K562 (cell line): ENCODE results near the gene SPEF1. TPM values are rescaled to one million over a fixed set of nuclear protein-coding genes. Genes with fewer than 3 reads are reported as not detected.
A peak's percentile ranks its signal among the peaks of the same experiment; 100 is the strongest.

Experiments
- ATAC-seq: fragments of 200-7000 bp; cut with Tn5 transposase; 3 replicates; pipeline ENCODE4 v1.9.1; 2020; ENCODE audit warnings: moderate library complexity
- Bru-seq: library from RNA; stranded (reverse); fragments of 400-500 nt; gene quantifications from one replicate; lab custom pipeline; 2021; lab: Mats Ljungman, UMichigan
- BruChase-seq, 2 experiments: library from RNA; stranded (reverse); fragments of 400-500 nt; gene quantifications; one replicate each; lab custom pipeline; 2021; lab: Mats Ljungman, UMichigan
- BruUV-seq: library from RNA; stranded (reverse); fragments of 400-500 nt; replicated peaks from 2 replicates; lab custom pipeline; 2021; lab: Mats Ljungman, UMichigan
- CTCF ChIA-PET: fragments of 300-600 bp; formaldehyde crosslinking; extraction: SDS; loops from one replicate; lab custom pipeline; 2021; ENCODE audit warnings: low intra/inter-chr PET ratio; lab: Yijun Ruan, JAX
- POLR2A ChIA-PET: fragments of 300-600, 350-650 bp; sonication (Branson Sonifier 250); formaldehyde crosslinking; extraction: SDS; loops from one replicate; lab custom pipeline; 2021; ENCODE audit warnings: antibody characterized with exemption, inconsistent platforms; lab: Yijun Ruan, JAX
- DNase-seq, 4 experiments: peaks; one replicate each; pipeline versions ENCODE4 v3.0.0 to v3.0.0-alpha.2; 2011 to 2018; ENCODE audit warnings: low spot score in 3 of 4, mixed read lengths in 3 of 4; ENCODE audit errors: extremely low read depth in 1 of 4
- FAIRE-seq: peaks from 2 replicates; lab custom pipeline; 2011; peaks lifted over from hg19 to GRCh38; lab: Jason Lieb, UNC
- H2AFZ ChIP-seq: 2 replicates; pipeline ENCODE4 v1.6.0; 2011; ENCODE audit warnings: low read depth, low read length, control low read depth, inconsistent platforms
- H3K27ac ChIP-seq: fragments of 200-600 bp; 3 replicates; pipeline ENCODE4 v1.8.0; 2011; ENCODE audit warnings: low read depth, mild to moderate bottlenecking, control low read depth, inconsistent platforms, low read length, moderate library complexity, mixed read lengths; ENCODE audit errors: extremely low read depth
- H3K27me3 ChIP-seq, 2 experiments: fragments of 300-600 bp in 1 of 2; 2 replicates in 1 of 2; 3 replicates in 1 of 2; pipeline versions ENCODE4 v1.6.0 to v1.8.0; 2011; ENCODE audit warnings: inconsistent platforms in 2 of 2, low read length in 2 of 2, mild to moderate bottlenecking in 1 of 2, mixed read lengths in 1 of 2, moderate library complexity in 1 of 2; ENCODE audit not compliant: control insufficient read depth in 2 of 2, insufficient read depth in 2 of 2
- H3K36me3 ChIP-seq: fragments of 300-600 bp; 3 replicates; pipeline ENCODE4 v1.8.0; 2011; ENCODE audit warnings: mild to moderate bottlenecking, low read length, inconsistent platforms; ENCODE audit not compliant: control insufficient read depth, insufficient read depth
- H3K4me1 ChIP-seq, 2 experiments: fragments of 200-600 bp in 1 of 2; replicated peaks in 1 of 2; 2 replicates in 1 of 2; 3 replicates in 1 of 2; pipeline versions ENCODE4 v1.5.1 to v1.8.0; 2011; ENCODE audit warnings: inconsistent platforms in 2 of 2, low read length in 2 of 2, mild to moderate bottlenecking in 1 of 2, mixed read lengths in 1 of 2, moderate library complexity in 1 of 2; ENCODE audit not compliant: control insufficient read depth in 2 of 2, insufficient read depth in 2 of 2
- H3K4me2 ChIP-seq: 2 replicates; pipeline ENCODE4 v1.6.1; 2011; ENCODE audit warnings: low read length, control low read depth, inconsistent platforms, mixed read lengths; ENCODE audit not compliant: insufficient read depth
- H3K4me3 ChIP-seq: fragments of 200-600 bp; sonication (generic), shearing (Covaris generic); 2 replicates; pipeline ENCODE4 v1.5.1; 2016; ENCODE audit warnings: control low read depth, inconsistent platforms
- H3K79me2 ChIP-seq: fragments of 200-600 bp; 3 replicates; pipeline ENCODE4 v1.8.0; 2011; ENCODE audit warnings: low read length, inconsistent platforms; ENCODE audit not compliant: control insufficient read depth, insufficient read depth
- H3K9ac ChIP-seq, 2 experiments: 2 replicates each; pipeline versions ENCODE4 v1.6.0 to v1.6.1; 2011; ENCODE audit warnings: low read depth in 2 of 2, low read length in 2 of 2, control low read depth in 1 of 2, inconsistent platforms in 1 of 2, mild to moderate bottlenecking in 1 of 2, mixed read lengths in 1 of 2; ENCODE audit not compliant: insufficient read depth in 1 of 2
- H3K9me1 ChIP-seq: one replicate; pipeline ENCODE4 v1.6.0; 2011; ENCODE audit warnings: inconsistent platforms, mild to moderate bottlenecking, low read length, moderate library complexity; ENCODE audit not compliant: control insufficient read depth, insufficient read depth
- H3K9me3 ChIP-seq: replicated peaks from 2 replicates; pipeline ENCODE4 v1.5.1; 2011; ENCODE audit warnings: low read depth, low read length, inconsistent platforms; ENCODE audit not compliant: control insufficient read depth, insufficient read depth
- H4K20me1 ChIP-seq: replicated peaks from 2 replicates; pipeline ENCODE4 v1.6.1; 2011; ENCODE audit warnings: low read length, inconsistent platforms, mixed read lengths; ENCODE audit not compliant: control insufficient read depth, insufficient read depth
- BRF1 ChIP-seq: IDR thresholded peaks from 3 replicates; pipeline ENCODE4 v1.6.1; 2011; ENCODE audit warnings: borderline replicate concordance, mild to moderate bottlenecking; ENCODE audit not compliant: insufficient read length; ENCODE audit errors: extremely low read depth
- MCM7 ChIP-seq, 2 experiments: fragments of 450-650 bp; IDR thresholded peaks; 2 replicates each; pipeline ENCODE4 v1.6.1; 2016 to 2018
- MIER1 ChIP-seq: fragments of 450-650 bp; IDR thresholded peaks from 2 replicates; pipeline ENCODE4 v1.6.1; 2016; ENCODE audit warnings: antibody characterized with exemption, mild to moderate bottlenecking, low read depth
- MYNN ChIP-seq, 2 experiments: sonication (generic); formaldehyde crosslinking in 1 of 2; IDR thresholded peaks; 2 replicates each; pipeline versions ENCODE4 v1.5.0 to v1.6.1; 2016 to 2020; ENCODE audit warnings: antibody characterized with exemption in 1 of 2, missing genetic modification reagents in 1 of 2
- POLR2AphosphoS2 ChIP-seq: IDR thresholded peaks from 2 replicates; pipeline ENCODE4 v1.6.1; 2012; ENCODE audit warnings: low read length, improper control_type of control experiment
- TEAD1 ChIP-seq, 2 experiments: fragments of 450-650 bp in 1 of 2; sonication (generic) in 1 of 2; formaldehyde crosslinking; IDR thresholded peaks; 2 replicates each; pipeline versions ENCODE4 v1.4.0 to v1.8.0; 2020 to 2022; ENCODE audit warnings: mild to moderate bottlenecking in 2 of 2, missing genetic modification reagents in 1 of 2
- WHSC1 ChIP-seq: IDR thresholded peaks from one replicate; pipeline ENCODE4 v1.6.1; 2012; ENCODE audit warnings: low read length, control low read depth, inconsistent platforms
- WGBS: fragments of 100-300 bp; shearing (Covaris generic); methylation state at CpG from one replicate; pipeline ENCODE4 v1.1.6; 2016; ENCODE audit warnings: low coverage, mixed read lengths; ENCODE audit not compliant: insufficient coverage; ENCODE audit errors: missing lambda C conversion rate; 5-methylcytosine and 5-hydroxymethylcytosine counted together
- in situ Hi-C: fragments of 300-500 bp; cut with MboI; formaldehyde crosslinking; loops from 4 replicates; pipeline ENCODE4 v1.15.0; 2018; ENCODE audit warnings: inconsistent platforms, mixed read lengths
- intact Hi-C: fragments of 100-400 bp; cut with micrococcal nuclease; formaldehyde crosslinking; loops from 2 replicates; pipeline ENCODE4 v1.14.2; 2022
- long read RNA-seq, 3 experiments: library from polyadenylated mRNA in 2 of 3; library from RNA in 1 of 3; unstranded in 2 of 3; stranded (forward) in 1 of 3; transcript quantifications; one replicate each; pipeline ENCODE4 v2.0.0, GENCODE V29; 2019 to 2022
- polyA minus RNA-seq, 3 experiments: library from RNA; depleted of rRNA, polyadenylated mRNA; stranded (reverse); fragments of >200 nt; gene quantifications; 2 replicates each; pipeline ENCODE4 v1.2.3, GENCODE V29; 2011
- polyA plus RNA-seq, 8 experiments: library from polyadenylated mRNA; depleted of rRNA in 4 of 8; stranded (reverse) in 5 of 8; unstranded in 3 of 8; fragments of >200 nt; fragmentation: Nextera tagmentation in 2 of 8; fragmentation: Illumina TruSeq in 1 of 8; extraction: Ambion mirVana in 2 of 8; extraction: Trizol in 1 of 8; gene quantifications; 2 replicates each; pipeline versions ENCODE4 v1.2.1 to v1.2.3, GENCODE V29; 2011 to 2014; ENCODE audit warnings: inconsistent platforms in 1 of 8, missing spikeins in 1 of 8
- total RNA-seq, 7 experiments: library from RNA; depleted of rRNA in 6 of 7; stranded (reverse); fragments of >200 nt in 6 of 7; fragmentation: Illumina TruSeq in 2 of 7; extraction: Trizol in 2 of 7; gene quantifications; 2 replicates each; pipeline versions ENCODE4 v1.2.1 to v1.2.3, GENCODE V29; 2011 to 2021; ENCODE audit warnings: low replicate concordance in 1 of 7
- TF ChIP-seq, protein P1 (sequence below): fragments of 150-350 bp; conservative IDR thresholded peaks from 2 replicates; pipeline ENCODE4 v1.6.1; 2014; ENCODE audit warnings: low read length
- TF ChIP-seq, protein P2 (sequence below): fragments of 450-650 bp; conservative IDR thresholded peaks from 2 replicates; pipeline ENCODE4 v1.6.1; 2016; ENCODE audit warnings: missing genetic modification characterization, low read depth, mild to moderate bottlenecking, missing compliant biosample characterization, moderate library complexity
- TF ChIP-seq, protein P3 (sequence below): fragments of 250-450 bp; sonication (Bioruptor Pico); IDR thresholded peaks from 2 replicates; pipeline ENCODE4 v1.5.0; 2021

Gene SPEF1, protein sequence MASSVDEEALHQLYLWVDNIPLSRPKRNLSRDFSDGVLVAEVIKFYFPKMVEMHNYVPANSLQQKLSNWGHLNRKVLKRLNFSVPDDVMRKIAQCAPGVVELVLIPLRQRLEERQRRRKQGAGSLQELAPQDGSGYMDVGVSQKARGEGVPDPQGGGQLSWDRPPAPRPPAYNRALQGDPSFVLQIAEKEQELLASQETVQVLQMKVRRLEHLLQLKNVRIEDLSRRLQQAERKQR
- 0.23 TPM in 1 of 2 replicates, not detected in the other for total RNA-seq (2011; cell fraction: chromatin; rRNA removed; ENCODE audit: low replicate concordance)
- total RNA-seq (2011; cell fraction: nucleolus; rRNA removed) = 0.26 TPM in 1 of 2 replicates, not detected in the other
- not detected in 2 replicates for total RNA-seq (2011; cell fraction: nucleoplasm; rRNA removed)
- total RNA-seq (2014; rRNA removed) = not detected in 2 replicates
- total RNA-seq (2014; rRNA removed; fragmentation: Illumina TruSeq; extraction: Trizol) = not detected in 2 replicates
- total RNA-seq (2015; rRNA removed; fragmentation: Illumina TruSeq; extraction: Trizol) = not detected in 2 replicates
- total RNA-seq (2021) = not detected in 2 replicates
- polyA plus RNA-seq (2011; rRNA removed) = 0.04 TPM in 1 of 2 replicates, not detected in the other
- 0.06 TPM in 1 of 2 replicates, not detected in the other for polyA plus RNA-seq (2011; cell fraction: cytosol; rRNA removed)
- polyA plus RNA-seq (2011; cell fraction: nucleus; rRNA removed) = 0.08 and 0.24 TPM in 2 replicates
- 0.04 TPM in 1 of 2 replicates, not detected in the other for polyA plus RNA-seq (2012)
- not detected in 2 replicates for polyA plus RNA-seq (2014; fragmentation: Illumina TruSeq; extraction: Trizol)
- polyA plus RNA-seq (2014; fragmentation: Nextera tagmentation; extraction: Ambion mirVana) = not detected
- polyA plus RNA-seq (2014; rRNA removed) = not detected in 2 replicates
- not detected in 2 replicates for polyA minus RNA-seq (2011; rRNA and poly(A)+ RNA removed)
- polyA minus RNA-seq (2011; cell fraction: cytosol; rRNA and poly(A)+ RNA removed) = not detected in 2 replicates
- 0.27 TPM in 1 of 2 replicates, not detected in the other for polyA minus RNA-seq (2011; cell fraction: nucleus; rRNA and poly(A)+ RNA removed)
- percentile 29 among the genes with signal in this experiment for Bru-seq, nascent RNA
- percentile 27 among the genes with signal in this experiment for BruChase-seq, experiment 1, labeled RNA remaining after a 2-hour chase
- percentile 22 among the genes with signal in this experiment for BruChase-seq, experiment 2, labeled RNA remaining after a 6-hour chase
- long read RNA-seq, experiment 1 = 0 reads
- long read RNA-seq, experiment 2 = 0 reads
- long read RNA-seq, experiment 3 = 0 reads

DNA sequence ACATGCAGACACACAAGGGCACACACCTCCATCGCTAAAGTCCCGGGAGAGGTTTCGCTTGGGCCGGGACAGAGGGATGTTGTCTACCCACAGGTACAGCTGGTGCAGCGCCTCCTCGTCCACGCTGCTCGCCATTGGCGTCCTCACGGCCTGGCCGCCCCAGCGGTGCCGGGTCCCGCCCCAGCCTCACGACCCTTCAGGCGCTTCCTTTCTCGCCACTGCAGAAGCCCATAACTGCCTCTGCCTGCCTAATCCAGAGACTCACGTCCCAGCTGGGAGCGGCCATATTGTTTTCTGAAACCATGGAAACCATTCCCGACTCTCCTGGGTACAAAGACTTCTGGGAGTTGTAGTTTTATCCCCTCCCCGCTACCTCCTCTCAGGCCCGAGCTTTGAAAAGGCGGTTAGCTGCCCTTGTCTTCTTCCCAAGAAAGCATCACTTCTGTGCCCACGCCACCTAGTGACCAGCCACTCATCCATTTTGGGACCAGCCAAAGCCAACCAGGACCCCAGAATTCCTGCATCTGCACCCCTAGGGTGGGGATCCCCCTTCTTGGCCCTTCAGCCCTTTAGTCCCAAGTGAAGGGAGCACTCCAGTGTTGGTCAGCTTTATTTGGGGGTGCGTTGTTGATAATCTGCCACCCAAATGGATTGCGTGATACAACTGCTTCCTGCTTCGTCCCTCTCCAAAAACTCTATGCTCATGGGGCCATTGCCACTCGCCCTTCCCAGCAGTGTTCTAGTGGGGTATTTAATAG lies at the start of gene SPEF1:
Gene SPEF1 (minus strand): TSS at position 296 of the 758 bp plus-strand sequence. CDS start 161 bp downstream, at position 135.
- in situ Hi-C loops (no loop called here), intact Hi-C loops (loop anchor here (1.0 to 10.0 kb wide), 4 partner anchors 28 to 413 kb away; no protein-coding TSS in a partner anchor)
- Histone ChIP-seq H3K27me3 (no peaks in the 10 kb centered on the region), H3K9me3 (no peaks in the 10 kb centered on the region), H4K20me1 (peaks cover 6% of the 10 kb centered on the region), H3K79me2 (peaks cover 31% of the 10 kb centered on the region), H3K4me1 (peaks cover 8 to 54% of the 10 kb centered on the region in 2 experiments; a peak in 3 of 5 replicates), H3K27ac (no peak within 1 kb of the TSS; the same call in 2 of the 3 replicates), H2AFZ (0 out of 2 replicates have a peak within 1 kb of the TSS, but pooled peaks have one; percentile 35), H3K36me3 (peaks cover 21% of the 10 kb centered on the region; the same call in 1 of the 3 replicates), H3K4me2 (peak within 1 kb of the TSS; percentile 75), H3K9me1 (no peaks in the 10 kb centered on the region), H3K9ac (peak within 1 kb of the TSS in 1 of 2 experiments; percentile 76; a peak in 2 of 4 replicates), H3K4me3 (peak within 1 kb of the TSS; percentile 42)
- FAIRE-seq = peak; percentile 98
- ChIA-PET CTCF (no interaction called here), POLR2A (interaction anchor here (0.7 to 1.5 kb wide), 6 partner anchors 14 to 319 kb away, joined by 3 to 5 read pairs (median 4); partner anchors contain the start of genes ADISSP and AP5S1)
- DNase-seq = peak; percentile 75 to 89 (median 80)
- peak; percentile 87 for ATAC-seq
- BruUV-seq = no TSS peak
- WGBS = 11% methylated on average over 27 of the region's 28 CpGs
- TF ChIP-seq, protein P1, sequence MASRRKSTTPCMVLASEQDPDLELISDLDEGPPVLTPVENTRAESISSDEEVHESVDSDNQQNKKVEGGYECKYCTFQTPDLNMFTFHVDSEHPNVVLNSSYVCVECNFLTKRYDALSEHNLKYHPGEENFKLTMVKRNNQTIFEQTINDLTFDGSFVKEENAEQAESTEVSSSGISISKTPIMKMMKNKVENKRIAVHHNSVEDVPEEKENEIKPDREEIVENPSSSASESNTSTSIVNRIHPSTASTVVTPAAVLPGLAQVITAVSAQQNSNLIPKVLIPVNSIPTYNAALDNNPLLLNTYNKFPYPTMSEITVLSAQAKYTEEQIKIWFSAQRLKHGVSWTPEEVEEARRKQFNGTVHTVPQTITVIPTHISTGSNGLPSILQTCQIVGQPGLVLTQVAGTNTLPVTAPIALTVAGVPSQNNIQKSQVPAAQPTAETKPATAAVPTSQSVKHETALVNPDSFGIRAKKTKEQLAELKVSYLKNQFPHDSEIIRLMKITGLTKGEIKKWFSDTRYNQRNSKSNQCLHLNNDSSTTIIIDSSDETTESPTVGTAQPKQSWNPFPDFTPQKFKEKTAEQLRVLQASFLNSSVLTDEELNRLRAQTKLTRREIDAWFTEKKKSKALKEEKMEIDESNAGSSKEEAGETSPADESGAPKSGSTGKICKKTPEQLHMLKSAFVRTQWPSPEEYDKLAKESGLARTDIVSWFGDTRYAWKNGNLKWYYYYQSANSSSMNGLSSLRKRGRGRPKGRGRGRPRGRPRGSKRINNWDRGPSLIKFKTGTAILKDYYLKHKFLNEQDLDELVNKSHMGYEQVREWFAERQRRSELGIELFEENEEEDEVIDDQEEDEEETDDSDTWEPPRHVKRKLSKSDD = peak; percentile 94
- TF ChIP-seq, protein P2, sequence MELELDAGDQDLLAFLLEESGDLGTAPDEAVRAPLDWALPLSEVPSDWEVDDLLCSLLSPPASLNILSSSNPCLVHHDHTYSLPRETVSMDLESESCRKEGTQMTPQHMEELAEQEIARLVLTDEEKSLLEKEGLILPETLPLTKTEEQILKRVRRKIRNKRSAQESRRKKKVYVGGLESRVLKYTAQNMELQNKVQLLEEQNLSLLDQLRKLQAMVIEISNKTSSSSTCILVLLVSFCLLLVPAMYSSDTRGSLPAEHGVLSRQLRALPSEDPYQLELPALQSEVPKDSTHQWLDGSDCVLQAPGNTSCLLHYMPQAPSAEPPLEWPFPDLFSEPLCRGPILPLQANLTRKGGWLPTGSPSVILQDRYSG = no peak
- no peak for TF ChIP-seq MIER1
- TF ChIP-seq POLR2AphosphoS2 = 0 out of 2 replicates have a peak, but pooled peaks have one; percentile 64
- TF ChIP-seq, protein P3, sequence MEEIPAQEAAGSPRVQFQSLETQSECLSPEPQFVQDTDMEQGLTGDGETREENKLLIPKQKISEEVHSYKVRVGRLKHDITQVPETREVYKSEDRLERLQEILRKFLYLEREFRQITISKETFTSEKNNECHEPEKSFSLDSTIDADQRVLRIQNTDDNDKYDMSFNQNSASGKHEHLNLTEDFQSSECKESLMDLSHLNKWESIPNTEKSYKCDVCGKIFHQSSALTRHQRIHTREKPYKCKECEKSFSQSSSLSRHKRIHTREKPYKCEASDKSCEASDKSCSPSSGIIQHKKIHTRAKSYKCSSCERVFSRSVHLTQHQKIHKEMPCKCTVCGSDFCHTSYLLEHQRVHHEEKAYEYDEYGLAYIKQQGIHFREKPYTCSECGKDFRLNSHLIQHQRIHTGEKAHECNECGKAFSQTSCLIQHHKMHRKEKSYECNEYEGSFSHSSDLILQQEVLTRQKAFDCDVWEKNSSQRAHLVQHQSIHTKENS = no peak
- no peak for TF ChIP-seq TEAD1 (CRISPR knock-in tag; IDR thresholded peaks at IDR 0.05)
- no peak; the same call in 1 of the 2 replicates for TF ChIP-seq MYNN (IDR thresholded peaks at IDR 0.05)
- no peak for TF ChIP-seq MYNN (CRISPR knock-in tag; IDR thresholded peaks at IDR 0.05)
- no peak for TF ChIP-seq MCM7 (IDR thresholded peaks at IDR 0.05)
- TF ChIP-seq WHSC1 = no peak
- TF ChIP-seq BRF1 = no peak
